Stomach smooth muscle (tissue), 2 donors: ENCODE measurements around the gene PLD3.

ENCODE experiments used
- H3K27ac ChIP-seq: one replicate; pipeline ENCODE4 v1.7.0; 2013; ENCODE audit warnings: mild to moderate bottlenecking, low read length, inconsistent platforms
- H3K27me3 ChIP-seq, 2 donors: one replicate each; pipeline ENCODE4 v1.7.0; 2013; ENCODE audit warnings: low read length in 2 of 2; ENCODE audit not compliant: insufficient read depth in 2 of 2, control insufficient read depth in 1 of 2
- H3K36me3 ChIP-seq, 2 donors: one replicate each; pipeline ENCODE4 v1.7.0; 2013; ENCODE audit warnings: low read length in 2 of 2; ENCODE audit not compliant: control insufficient read depth in 2 of 2, insufficient read depth in 2 of 2
- H3K4me1 ChIP-seq: one replicate; pipeline ENCODE4 v1.7.0; 2013; ENCODE audit warnings: low read length; ENCODE audit not compliant: control insufficient read depth, insufficient read depth
- H3K4me3 ChIP-seq, 2 donors: one replicate each; pipeline ENCODE4 v1.7.0; 2013; ENCODE audit warnings: low read length in 2 of 2
- H3K9ac ChIP-seq, 2 donors: one replicate each; pipeline ENCODE4 v1.7.0; 2013; ENCODE audit warnings: low read length in 2 of 2, mild to moderate bottlenecking in 1 of 2
- H3K9me3 ChIP-seq, 2 donors: one replicate each; pipeline ENCODE4 v1.7.0; 2013; ENCODE audit warnings: low read length in 2 of 2; ENCODE audit not compliant: control insufficient read depth in 2 of 2
- donor health status: healthy.
- donor health status: Pancreatic carcinoma.

The PLD3 gene

GRCh38 chr19:40376286-40376862 lies 27.9 kb downstream of the PLD3 start:
- Histone ChIP-seq H3K4me3 (no peak overlapping the region), H3K36me3 (peaks cover 27 to 51% of the 10 kb centered on the region in 2 donors), H3K27me3 (no peaks in the 10 kb centered on the region), H3K9me3 (no peaks in the 10 kb centered on the region), H3K27ac (no peak overlapping the region), H3K9ac (no peak overlapping the region), H3K4me1 (no peaks in the 10 kb centered on the region)

GRCh38 chr19:40377876-40378385 lies 29.4 kb downstream of the PLD3 start:
- H3K36me3 ChIP-seq: peaks cover 23 to 37% of the 10 kb centered on the region in 2 donors
- H3K4me3 ChIP-seq: no peak overlapping the region
- no peak overlapping the region for H3K27ac ChIP-seq
- H3K4me1 ChIP-seq: no peaks in the 10 kb centered on the region
- H3K27me3 ChIP-seq: no peaks in the 10 kb centered on the region
- no peaks in the 10 kb centered on the region for H3K9me3 ChIP-seq
- H3K9ac ChIP-seq: no peak overlapping the region

- no peaks in the 10 kb centered on the region for H3K9me3 ChIP-seq
- H3K27ac ChIP-seq: no peak overlapping the region
- H3K4me3 ChIP-seq: no peak overlapping the region
- H3K4me1 ChIP-seq: no peaks in the 10 kb centered on the region
- H3K36me3 ChIP-seq: peaks cover 21 to 35% of the 10 kb centered on the region in 2 donors
- no peak overlapping the region for H3K9ac ChIP-seq
- no peaks in the 10 kb centered on the region for H3K27me3 ChIP-seq
Measured at GRCh38 chr19:40378509-40378908, 30.0 kb downstream of the PLD3 start.

DNA sequence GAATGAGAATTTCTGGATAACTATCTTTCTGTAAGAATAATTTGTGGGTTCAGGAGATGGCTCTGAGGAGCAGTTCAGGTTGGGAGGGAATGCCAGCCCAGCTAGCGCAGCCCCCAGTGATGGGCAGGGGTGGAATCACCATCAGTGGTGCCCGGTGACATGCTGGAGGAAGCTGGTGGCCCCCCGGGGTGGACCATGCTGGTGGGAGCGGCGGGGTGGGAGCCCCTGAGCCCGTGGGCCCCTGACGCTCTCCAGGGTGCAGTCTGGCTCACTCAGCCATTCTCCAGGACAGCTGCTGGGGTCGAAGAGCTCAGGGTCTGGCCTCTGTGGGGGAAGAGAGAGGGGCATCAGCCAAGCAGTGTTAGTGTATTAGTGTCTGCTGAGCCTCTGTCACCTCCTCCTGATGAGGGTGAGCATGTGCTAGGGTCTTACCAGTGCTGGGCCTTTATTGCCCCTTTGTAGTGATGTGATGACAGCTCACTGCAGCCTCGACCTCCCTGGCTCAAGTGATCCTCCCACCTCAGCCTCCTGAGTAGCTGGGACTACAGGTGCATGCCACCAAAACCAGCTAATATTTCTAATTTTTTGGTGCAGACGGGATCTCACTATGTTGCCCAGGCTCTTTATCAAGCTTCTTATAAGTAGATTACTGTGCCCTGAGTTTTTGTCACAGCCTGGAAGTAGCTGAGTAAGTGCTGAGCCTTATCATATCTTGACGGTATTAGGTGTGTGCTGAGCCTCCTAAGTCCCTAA lies 31.1 kb downstream of the PLD3 start:
- H3K4me3 ChIP-seq: no peak overlapping the region
- no peaks in the 10 kb centered on the region for H3K4me1 ChIP-seq
- peaks cover 13 to 28% of the 10 kb centered on the region in 2 donors for H3K36me3 ChIP-seq

DNA sequence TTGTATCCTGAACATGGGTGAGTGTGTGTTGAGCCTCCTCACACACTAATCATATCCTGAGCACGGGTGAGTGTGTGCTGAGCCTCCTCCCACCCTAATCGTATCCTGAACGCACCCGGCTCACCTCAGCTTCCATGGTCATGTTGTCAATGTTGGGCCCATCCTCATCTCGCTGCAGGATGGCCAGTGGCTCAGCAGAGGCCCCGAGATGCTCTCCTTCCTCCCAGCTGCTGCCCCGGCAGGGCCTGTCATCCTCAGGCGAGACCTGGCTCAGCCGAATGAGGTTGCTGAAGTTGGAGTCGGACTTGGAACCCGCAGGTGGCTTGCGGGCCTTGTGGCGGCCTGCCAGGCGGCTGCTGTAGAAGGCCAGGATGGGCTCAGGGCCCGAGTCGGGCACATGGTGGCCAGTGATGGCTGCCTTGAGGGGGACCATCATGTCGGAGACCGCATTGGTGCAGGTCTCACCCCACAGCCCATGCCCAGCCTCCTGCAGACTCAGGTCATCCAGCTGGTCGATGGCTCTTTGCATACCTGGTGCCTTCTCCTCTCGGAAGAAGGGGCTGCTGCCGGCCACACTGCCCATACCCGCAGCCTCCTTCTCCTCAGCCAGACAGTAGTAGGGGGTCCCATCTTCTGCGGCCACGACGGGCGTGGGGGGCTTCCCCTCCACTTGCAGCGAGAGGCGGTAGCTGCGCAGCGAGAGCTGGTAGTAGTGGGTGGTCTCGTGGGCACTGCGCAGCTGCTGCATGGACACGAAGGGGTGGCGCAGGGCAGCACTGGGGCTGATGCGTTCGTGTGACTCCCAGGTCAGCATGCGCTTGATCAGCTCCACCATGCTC lies 31.9 kb downstream of the PLD3 start:
- Histone ChIP-seq H3K9me3 (no peaks in the 10 kb centered on the region), H3K4me3 (no peak overlapping the region), H3K27me3 (no peaks in the 10 kb centered on the region), H3K36me3 (peaks cover 12 to 25% of the 10 kb centered on the region in 2 donors), H3K4me1 (no peaks in the 10 kb centered on the region), H3K27ac (no peak overlapping the region), H3K9ac (no peak overlapping the region)

More for the DNA sequence above, 31.1 kb downstream of the PLD3 start:
- H3K9ac ChIP-seq: no peak overlapping the region
- no peaks in the 10 kb centered on the region for H3K27me3 ChIP-seq
- no peak overlapping the region for H3K27ac ChIP-seq
- no peaks in the 10 kb centered on the region for H3K9me3 ChIP-seq

DNA sequence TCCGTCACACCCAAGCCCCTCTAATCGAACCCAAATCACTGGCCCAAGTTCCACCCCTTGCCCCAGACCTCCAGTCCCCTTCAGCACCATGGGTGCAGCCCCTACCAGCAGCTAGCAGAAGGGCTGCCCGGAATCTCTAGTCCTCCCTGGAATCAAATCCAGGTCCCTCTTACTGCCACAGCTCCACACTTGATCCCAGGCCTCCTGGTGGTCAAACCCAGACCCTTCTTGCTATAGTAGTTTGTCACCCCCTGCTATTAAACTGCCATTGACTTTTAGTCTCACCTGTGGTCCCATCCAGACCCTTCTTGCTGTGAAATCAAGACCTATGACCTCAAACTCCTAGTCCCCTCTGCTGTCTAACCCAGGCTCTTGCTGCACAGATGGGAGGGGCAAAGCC lies 32.8 kb downstream of the PLD3 start:
- H3K4me1 ChIP-seq: no peaks in the 10 kb centered on the region
- H3K36me3 ChIP-seq: peaks cover 11 to 23% of the 10 kb centered on the region in 2 donors
- no peak overlapping the region for H3K27ac ChIP-seq
- no peak overlapping the region for H3K9ac ChIP-seq
- no peaks in the 10 kb centered on the region for H3K9me3 ChIP-seq
- H3K4me3 ChIP-seq: no peak overlapping the region
- no peaks in the 10 kb centered on the region for H3K27me3 ChIP-seq

GRCh38 chr19:40383668-40384248 lies 35.3 kb downstream of the PLD3 start:
- Histone ChIP-seq H3K27ac (no peak overlapping the region), H3K9ac (no peak overlapping the region), H3K4me1 (no peaks in the 10 kb centered on the region), H3K36me3 (peaks cover under 1 to 11% of the 10 kb centered on the region in 2 donors), H3K4me3 (no peak overlapping the region), H3K9me3 (no peaks in the 10 kb centered on the region), H3K27me3 (no peaks in the 10 kb centered on the region)

- H3K27me3 ChIP-seq: no peaks in the 10 kb centered on the region
- no peak overlapping the region for H3K9ac ChIP-seq
- H3K4me3 ChIP-seq: no peak overlapping the region
- no peaks in the 10 kb centered on the region for H3K36me3 ChIP-seq
- no peak overlapping the region for H3K27ac ChIP-seq
- H3K4me1 ChIP-seq: no peaks in the 10 kb centered on the region
- no peaks in the 10 kb centered on the region for H3K9me3 ChIP-seq
Measured at GRCh38 chr19:40387155-40387554, 38.7 kb downstream of the PLD3 start.

- Histone ChIP-seq H3K36me3 (no peaks in the 10 kb centered on the region), H3K27me3 (no peaks in the 10 kb centered on the region), H3K27ac (no peak overlapping the region), H3K9me3 (no peaks in the 10 kb centered on the region), H3K9ac (no peak overlapping the region), H3K4me3 (no peak overlapping the region), H3K4me1 (no peaks in the 10 kb centered on the region)
Measured at GRCh38 chr19:40388481-40388880, 40.0 kb downstream of the PLD3 start.

GRCh38 chr19:40389404-40390083 lies 41.0 kb downstream of the PLD3 start:
- Histone ChIP-seq H3K9ac (no peak overlapping the region), H3K36me3 (no peaks in the 10 kb centered on the region), H3K27ac (no peak overlapping the region), H3K4me3 (no peak overlapping the region), H3K4me1 (no peaks in the 10 kb centered on the region), H3K27me3 (no peaks in the 10 kb centered on the region), H3K9me3 (no peaks in the 10 kb centered on the region)
